Smooth muscle cell (in vitro differentiated cells): ENCODE data around the gene MRNIP. TPM values are rescaled to one million over a fixed set of nuclear protein-coding genes. Genes with fewer than 3 reads are reported as not detected.

Experiments used
- DNase-seq: peaks from one replicate; lab custom pipeline; 2025; ENCODE audit not compliant: unreplicated experiment; lab: John Stamatoyannopoulos, UW
- H2AFZ ChIP-seq: fragments of 200-600 bp; sonication (generic); 2 replicates; pipeline ENCODE4 v1.6.0; 2016; ENCODE audit warnings: antibody characterized with exemption, low read depth, mild to moderate bottlenecking
- H3F3A ChIP-seq: fragments of 200-600 bp; sonication (generic); 2 replicates; pipeline ENCODE4 v1.6.0; 2017; ENCODE audit warnings: antibody characterized with exemption, low read depth
- H3K27ac ChIP-seq: fragments of 200-600 bp; sonication (generic); 2 replicates; pipeline ENCODE4 v1.5.1; 2016; ENCODE audit warnings: low read depth, mild to moderate bottlenecking
- H3K27me3 ChIP-seq: fragments of 200-600 bp; sonication (generic); 2 replicates; pipeline ENCODE4 v1.6.1; 2016; ENCODE audit warnings: low read depth, mild to moderate bottlenecking
- H3K36me3 ChIP-seq: fragments of 200-600 bp; sonication (generic); 2 replicates; pipeline ENCODE4 v1.5.1; 2016; ENCODE audit warnings: low read depth
- H3K4me1 ChIP-seq: fragments of 200-600 bp; sonication (generic); 2 replicates; pipeline ENCODE4 v1.5.1; 2016; ENCODE audit warnings: low read depth
- H3K4me2 ChIP-seq: fragments of 200-600 bp; sonication (generic); 2 replicates; pipeline ENCODE4 v1.6.0; 2016; ENCODE audit warnings: mild to moderate bottlenecking
- H3K4me3 ChIP-seq: fragments of 200-600 bp; sonication (generic); 2 replicates; pipeline ENCODE4 v1.5.1; 2016; ENCODE audit warnings: mild to moderate bottlenecking
- H3K79me2 ChIP-seq: fragments of 200-600 bp; sonication (generic); 2 replicates; pipeline ENCODE4 v1.6.0; 2016; ENCODE audit warnings: low read depth, mild to moderate bottlenecking
- H3K9ac ChIP-seq: fragments of 200-600 bp; sonication (generic); 2 replicates; pipeline ENCODE4 v1.6.0; 2016; ENCODE audit warnings: low read depth
- H3K9me3 ChIP-seq: fragments of 200-600 bp; sonication (generic); replicated peaks from 2 replicates; pipeline ENCODE4 v1.5.1; 2016; ENCODE audit warnings: low read depth
- H4K20me1 ChIP-seq: fragments of 200-600 bp; sonication (generic); 2 replicates; pipeline ENCODE4 v1.6.0; 2016; ENCODE audit warnings: low read depth
- WGBS: methylation state at CpG from one replicate; pipeline ENCODE4 v1.1.7; 2016; ENCODE audit warnings: low lambda C conversion rate; 5-methylcytosine and 5-hydroxymethylcytosine counted together
- polyA plus RNA-seq: library from polyadenylated mRNA; unstranded; fragments of >200 nt; fragmentation: Nextera tagmentation; extraction: Ambion mirVana; gene quantifications from 2 replicates; pipeline ENCODE4 v1.2.1, GENCODE V29; 2016
- total RNA-seq: library from RNA; depleted of rRNA; stranded (reverse); fragments of >200 nt; gene quantifications from 2 replicates; pipeline ENCODE4 v1.2.3, GENCODE V29; 2014
- TF ChIP-seq, protein P1 (sequence below): fragments of 200-600 bp; sonication (generic); IDR thresholded peaks from 2 replicates; pipeline ENCODE4 v1.5.1; 2017; ENCODE audit warnings: borderline replicate concordance, mild to moderate bottlenecking, antibody characterized with exemption; ENCODE audit not compliant: insufficient read depth, poor library complexity, severe bottlenecking

MRNIP gene
- total and polyA plus RNA-seq, 2 experiments from 2014 or later: 11.9 to 16.5 TPM

DNA sequence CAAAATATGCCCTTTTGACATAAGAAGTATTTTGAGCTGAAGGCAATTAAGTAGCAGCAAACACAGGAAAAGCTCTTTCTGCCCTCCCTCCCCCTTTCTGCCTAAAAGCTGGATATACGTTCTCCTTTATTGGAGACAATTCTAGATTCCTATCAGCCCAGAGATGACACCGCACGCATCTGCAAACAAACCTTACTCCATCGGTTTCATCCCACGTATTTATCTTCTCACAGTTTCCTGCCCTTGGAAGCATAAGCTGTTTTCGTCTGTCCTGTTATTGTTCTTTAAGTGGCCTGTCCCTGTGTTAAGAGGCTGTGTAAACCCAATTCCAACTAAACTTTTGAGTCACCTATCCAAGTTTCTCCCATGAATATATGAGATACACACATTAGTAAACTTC, 37.2 kb upstream of the MRNIP start:
- H4K20me1 ChIP-seq: peaks cover 12% of the 10 kb centered on the region
- no peak for DNase-seq
- 89% methylated on average over 6 of the region's 6 CpGs for WGBS
- no peaks in the 10 kb centered on the region for H3K9me3 ChIP-seq
- no peaks in the 10 kb centered on the region for H3K36me3 ChIP-seq
- H3K4me3 ChIP-seq: no peak overlapping the region
- TF ChIP-seq, protein P1, sequence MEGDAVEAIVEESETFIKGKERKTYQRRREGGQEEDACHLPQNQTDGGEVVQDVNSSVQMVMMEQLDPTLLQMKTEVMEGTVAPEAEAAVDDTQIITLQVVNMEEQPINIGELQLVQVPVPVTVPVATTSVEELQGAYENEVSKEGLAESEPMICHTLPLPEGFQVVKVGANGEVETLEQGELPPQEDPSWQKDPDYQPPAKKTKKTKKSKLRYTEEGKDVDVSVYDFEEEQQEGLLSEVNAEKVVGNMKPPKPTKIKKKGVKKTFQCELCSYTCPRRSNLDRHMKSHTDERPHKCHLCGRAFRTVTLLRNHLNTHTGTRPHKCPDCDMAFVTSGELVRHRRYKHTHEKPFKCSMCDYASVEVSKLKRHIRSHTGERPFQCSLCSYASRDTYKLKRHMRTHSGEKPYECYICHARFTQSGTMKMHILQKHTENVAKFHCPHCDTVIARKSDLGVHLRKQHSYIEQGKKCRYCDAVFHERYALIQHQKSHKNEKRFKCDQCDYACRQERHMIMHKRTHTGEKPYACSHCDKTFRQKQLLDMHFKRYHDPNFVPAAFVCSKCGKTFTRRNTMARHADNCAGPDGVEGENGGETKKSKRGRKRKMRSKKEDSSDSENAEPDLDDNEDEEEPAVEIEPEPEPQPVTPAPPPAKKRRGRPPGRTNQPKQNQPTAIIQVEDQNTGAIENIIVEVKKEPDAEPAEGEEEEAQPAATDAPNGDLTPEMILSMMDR: no peak
- no peak overlapping the region for H3K9ac ChIP-seq
- no peak overlapping the region for H3K4me2 ChIP-seq
- no peaks in the 10 kb centered on the region for H3F3A ChIP-seq
- no peak overlapping the region for H3K27ac ChIP-seq
- H3K27me3 ChIP-seq: no peaks in the 10 kb centered on the region
- H3K79me2 ChIP-seq: no peaks in the 10 kb centered on the region
- no peak overlapping the region for H2AFZ ChIP-seq
- H3K4me1 ChIP-seq: no peaks in the 10 kb centered on the region

GRCh38 chr5:179893958-179894895, 35.6 kb upstream of the MRNIP start:
- Histone ChIP-seq H3K79me2 (no peaks in the 10 kb centered on the region), H3K27ac (no peak overlapping the region), H3K4me1 (no peaks in the 10 kb centered on the region), H3F3A (no peaks in the 10 kb centered on the region), H3K4me3 (no peak overlapping the region), H3K9ac (no peak overlapping the region), H3K36me3 (no peaks in the 10 kb centered on the region), H3K27me3 (no peaks in the 10 kb centered on the region), H4K20me1 (no peaks in the 10 kb centered on the region), H2AFZ (no peak overlapping the region), H3K4me2 (no peak overlapping the region), H3K9me3 (no peaks in the 10 kb centered on the region)
- no peak for DNase-seq
- TF ChIP-seq, protein P1: no peak
- WGBS: 95% methylated on average over 20 of the region's 26 CpGs

DNA sequence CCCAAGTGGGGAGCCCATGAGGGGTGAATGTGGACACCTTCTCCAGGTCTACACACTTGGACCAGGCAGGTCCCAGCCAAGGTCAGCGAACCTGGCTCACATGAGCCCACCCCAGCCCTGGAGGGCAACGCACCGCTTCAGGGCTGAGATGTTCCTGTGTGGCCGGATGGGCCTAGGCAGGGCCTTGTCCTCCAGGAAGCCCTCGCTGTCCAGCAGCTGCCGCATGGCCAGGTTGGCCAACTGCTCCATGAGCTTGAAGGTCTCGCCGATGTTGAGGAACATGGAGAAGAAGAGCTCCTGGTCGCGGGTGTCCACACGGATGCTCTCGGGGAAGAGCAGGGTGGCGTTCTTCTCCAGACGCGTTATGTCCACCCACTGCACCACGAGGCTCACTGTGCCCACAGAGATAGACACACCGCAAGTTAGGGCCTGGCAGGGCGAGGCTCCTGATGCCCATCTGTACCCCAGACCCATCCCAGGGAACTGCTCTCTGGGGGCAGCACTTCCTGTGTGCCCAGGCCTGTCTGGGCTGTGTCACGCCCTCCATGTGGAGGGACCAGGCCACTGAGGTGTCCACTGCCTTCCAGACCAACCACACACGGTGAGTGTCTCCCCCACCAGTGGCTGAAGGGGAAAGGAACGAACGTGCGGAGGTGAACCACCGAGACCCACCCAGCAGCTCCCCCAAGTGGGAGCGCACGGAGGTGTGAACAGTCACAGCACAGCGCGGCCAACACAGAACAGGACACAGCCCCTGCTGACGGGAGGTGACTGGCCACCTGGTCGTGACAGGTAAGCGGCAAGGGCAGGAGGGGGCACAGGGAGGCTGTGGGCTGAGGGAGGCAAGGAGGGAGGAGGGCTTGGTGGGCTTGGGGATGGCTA, 34.7 kb upstream of the MRNIP start:
- no peak for DNase-seq
- no peaks in the 10 kb centered on the region for H3K79me2 ChIP-seq
- H3K27me3 ChIP-seq: no peaks in the 10 kb centered on the region
- 96% methylated on average over 31 of the region's 31 CpGs for WGBS
- H3K9ac ChIP-seq: no peak overlapping the region
- no peak overlapping the region for H3K4me2 ChIP-seq
- H3K4me3 ChIP-seq: no peak overlapping the region
- H3K27ac ChIP-seq: no peak overlapping the region
- no peaks in the 10 kb centered on the region for H3K4me1 ChIP-seq
- H4K20me1 ChIP-seq: no peaks in the 10 kb centered on the region
- TF ChIP-seq, protein P1: no peak
- H2AFZ ChIP-seq: no peak overlapping the region
- no peaks in the 10 kb centered on the region for H3F3A ChIP-seq
- no peaks in the 10 kb centered on the region for H3K9me3 ChIP-seq
- no peaks in the 10 kb centered on the region for H3K36me3 ChIP-seq
